HPDE6-E6E7 (cell line): Measurements from ENCODE around the gene GNAI3.

Experiments
- DNase-seq: peaks from one replicate; pipeline ENCODE4 v3.0.0; 2011; ENCODE audit warnings: missing footprints; ENCODE audit errors: extremely low spot score

The GNAI3 gene

GRCh38 chr1:109598156-109598555 is 49.7 kb downstream of the GNAI3 start:
- no peak for DNase-seq

GRCh38 chr1:109598655-109599054 is 50.2 kb downstream of the GNAI3 start:
- DNase-seq = no peak

GRCh38 chr1:109603229-109603628 is 54.8 kb downstream of the GNAI3 start:
- no peak for DNase-seq

- DNase-seq = no peak
These were observed 57.0 kb downstream of the GNAI3 start for GRCh38 chr1:109605381-109605780.

GRCh38 chr1:109609881-109610280 is 61.5 kb downstream of the GNAI3 start:
- DNase-seq = no peak

- DNase-seq = no peak
These were observed 62.3 kb downstream of the GNAI3 start for GRCh38 chr1:109610609-109611307.

GRCh38 chr1:109611308-109611990 is 63.0 kb downstream of the GNAI3 start:
- no peak for DNase-seq

GRCh38 chr1:109613361-109614147 is 65.1 kb downstream of the GNAI3 start:
- DNase-seq = no peak

- no peak for DNase-seq
These were observed 67.5 kb downstream of the GNAI3 start for GRCh38 chr1:109615879-109616278.

- DNase-seq = no peak
These were observed 68.0 kb downstream of the GNAI3 start for GRCh38 chr1:109616391-109616790.

GRCh38 chr1:109617291-109617801 is 68.9 kb downstream of the GNAI3 start:
- DNase-seq = peak; percentile 78

- DNase-seq = no peak
These were observed 70.5 kb downstream of the GNAI3 start for GRCh38 chr1:109618661-109619575.

- DNase-seq = peak; percentile 79
These were observed 71.4 kb downstream of the GNAI3 start, which contains the start of the genes AMPD2 and GNAT2 for GRCh38 chr1:109619576-109620400. Gene AMPD2, plus strand, starts transcription at chr1:109619837. Its CDS starts 1,339 bp downstream, at chr1:109621176. Gene GNAT2, minus strand, starts transcription at chr1:109619616. Its CDS starts 6,746 bp downstream, at chr1:109612870.

- peak; percentile 48 for DNase-seq
These were observed 72.0 kb downstream of the GNAI3 start for GRCh38 chr1:109620401-109620791.

GRCh38 chr1:109620841-109621286 is 72.4 kb downstream of the GNAI3 start:
- DNase-seq = peak; percentile 88

- DNase-seq = no peak
These were observed 73.1 kb downstream of the GNAI3 start for GRCh38 chr1:109621379-109622136.

GRCh38 chr1:109622137-109622892 is 73.9 kb downstream of the GNAI3 start:
- DNase-seq = no peak

- no peak for DNase-seq
These were observed 74.5 kb downstream of the GNAI3 start for GRCh38 chr1:109622895-109623294.
